Measurements from ENCODE around the gene MPPED1. TPM values are rescaled to one million over a fixed set of nuclear protein-coding genes. Genes with fewer than 3 reads are reported as not detected.

MPPED1 gene
- total RNA-seq, 1 experiment from 2014 or later = not detected

DNA sequence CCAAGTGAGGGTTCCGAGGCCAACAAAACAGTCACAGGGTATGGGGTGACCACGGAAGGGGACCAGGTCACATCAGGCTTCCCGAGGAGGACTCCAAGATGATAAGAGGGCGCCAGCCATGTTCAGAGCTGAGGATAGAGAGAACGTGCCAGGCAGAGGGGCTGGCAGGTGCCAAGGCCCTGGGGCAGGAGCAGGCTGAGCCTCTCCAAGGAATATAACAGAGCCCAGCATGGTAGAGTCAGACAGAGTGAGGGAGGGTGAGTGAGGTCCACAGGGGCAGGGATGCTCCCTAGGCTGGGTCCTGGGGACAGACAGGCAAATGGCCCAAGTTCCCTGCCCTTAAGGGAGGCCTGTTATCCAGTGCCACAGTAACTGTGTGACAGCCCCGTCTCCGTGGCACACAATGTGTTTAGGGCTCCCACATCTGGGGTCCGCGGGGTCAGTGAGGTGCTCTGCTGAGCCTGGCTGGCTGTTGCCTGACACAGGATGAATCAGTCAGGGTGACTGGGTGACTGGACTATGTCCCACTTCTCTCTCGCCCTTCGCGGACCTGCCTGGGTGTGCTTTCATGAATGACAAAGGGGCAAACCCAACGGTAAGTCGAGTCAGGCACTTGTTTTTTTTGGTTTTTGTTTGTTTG, 105.3 kb downstream of the MPPED1 start:
- no peak for DNase-seq (ENCODE audit: low spot score)

DNA sequence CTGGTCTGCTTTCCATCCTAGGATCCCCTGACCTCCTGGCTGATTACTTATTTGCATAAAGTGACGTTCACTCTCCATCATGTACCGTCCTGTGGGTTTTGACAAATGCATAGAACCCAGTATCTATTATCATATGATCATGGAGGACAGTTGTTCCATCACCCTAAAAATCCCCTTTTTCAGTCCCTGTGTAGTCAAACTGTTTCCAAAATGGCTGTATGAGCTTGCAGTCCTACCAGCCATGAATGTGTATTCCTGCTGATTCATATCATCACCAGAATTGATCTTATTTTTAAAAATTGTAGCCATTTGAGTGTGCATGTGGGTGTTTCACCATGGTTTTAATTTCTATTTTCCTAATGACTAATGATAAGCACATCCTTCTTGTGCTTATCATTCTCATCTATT, 108.8 kb downstream of the MPPED1 start:
- no peak for DNase-seq (ENCODE audit: low spot score)

- peak; percentile 20 for DNase-seq (ENCODE audit: low spot score)
Measured at GRCh38 chr22:43521716-43522115, 109.9 kb downstream of the MPPED1 start.

GRCh38 chr22:43526117-43526655, 114.4 kb downstream of the MPPED1 start:
- no peak for DNase-seq (ENCODE audit: low spot score)

DNA sequence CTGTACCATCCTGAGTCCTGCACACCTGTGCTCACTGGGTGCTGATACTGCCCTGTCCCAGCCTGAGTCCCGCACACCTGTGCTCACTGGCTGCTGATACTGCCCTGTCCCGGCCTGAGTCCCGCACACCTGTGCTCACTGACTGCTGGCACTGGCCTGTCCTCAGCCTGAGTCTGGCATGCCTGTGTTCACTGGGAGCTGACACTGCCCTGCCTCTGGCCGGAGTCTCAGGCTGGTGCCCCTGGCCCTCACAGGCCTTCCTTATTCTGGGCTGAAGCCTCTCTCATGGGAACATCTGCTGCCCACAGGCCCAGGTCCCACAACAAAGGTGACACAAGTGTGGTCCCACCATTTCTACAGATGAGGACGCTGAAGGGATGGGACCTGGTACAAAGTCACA, 115.1 kb downstream of the MPPED1 start:
- no peak for DNase-seq (ENCODE audit: low spot score)

DNA sequence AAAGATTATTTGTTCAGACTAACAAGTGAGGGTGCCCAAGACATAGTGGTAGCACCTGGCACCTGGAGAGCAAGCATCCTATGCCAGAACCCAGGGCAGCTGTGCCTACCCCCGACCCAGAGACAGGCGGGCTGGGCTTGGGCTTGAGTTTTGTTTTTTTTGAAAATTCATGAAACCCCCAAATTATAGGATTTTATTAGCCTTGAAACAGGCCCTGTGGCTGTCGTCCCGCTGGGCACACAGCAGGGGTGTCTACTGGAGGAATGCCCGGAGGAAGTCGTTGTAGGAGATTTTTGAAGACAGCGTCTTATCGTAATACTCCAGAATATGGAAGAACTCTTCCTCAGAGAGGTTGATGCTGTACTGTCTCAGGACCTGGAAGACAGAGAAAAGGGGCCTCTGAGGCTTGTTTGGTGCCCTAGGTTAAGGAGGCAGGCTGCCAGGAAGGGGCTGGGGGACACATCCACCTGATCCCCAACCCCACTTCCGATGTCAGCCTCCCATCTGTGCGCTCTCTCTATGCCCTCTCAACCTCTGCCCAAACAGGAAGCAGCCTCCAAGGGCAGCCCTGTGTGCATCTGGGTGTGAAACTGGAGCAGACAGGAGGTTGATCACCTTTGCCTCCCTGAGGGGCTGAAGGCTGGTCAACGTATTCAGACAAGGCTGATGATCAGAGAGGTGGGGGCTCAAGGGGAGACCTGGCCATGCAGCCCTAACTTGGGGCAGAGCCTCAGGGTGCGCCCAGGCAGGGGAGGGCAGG, 117.0 kb downstream of the MPPED1 start:
- DNase-seq (ENCODE audit: low spot score) = no peak

GRCh38 chr22:43529461-43529860, 117.6 kb downstream of the MPPED1 start:
- DNase-seq (ENCODE audit: low spot score) = no peak

DNA sequence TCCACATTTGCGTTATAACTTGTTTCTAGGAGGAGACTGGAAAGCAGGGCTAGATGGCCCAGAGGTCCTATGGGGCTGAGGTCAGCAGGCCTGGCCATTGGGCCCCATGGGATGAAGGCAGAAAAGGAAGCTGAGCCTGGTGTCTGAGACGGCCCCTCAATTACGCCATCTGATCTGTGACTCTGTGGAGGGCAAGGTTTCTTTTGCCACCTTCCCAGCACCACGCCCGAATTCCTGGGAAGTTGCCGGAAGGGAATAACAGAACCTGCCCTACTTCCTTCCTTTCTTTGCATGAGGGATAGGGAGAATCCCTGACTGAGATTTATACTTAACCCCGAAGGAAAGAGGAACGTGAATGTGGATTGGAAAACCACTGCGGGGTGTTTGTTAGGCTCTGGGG, 118.1 kb downstream of the MPPED1 start:
- DNase-seq (ENCODE audit: low spot score) = no peak

- DNase-seq (ENCODE audit: low spot score) = no peak
Measured at GRCh38 chr22:43530349-43531201, 118.8 kb downstream of the MPPED1 start.

- DNase-seq (ENCODE audit: low spot score) = no peak
Measured at GRCh38 chr22:43531651-43532050, 119.8 kb downstream of the MPPED1 start.

DNA sequence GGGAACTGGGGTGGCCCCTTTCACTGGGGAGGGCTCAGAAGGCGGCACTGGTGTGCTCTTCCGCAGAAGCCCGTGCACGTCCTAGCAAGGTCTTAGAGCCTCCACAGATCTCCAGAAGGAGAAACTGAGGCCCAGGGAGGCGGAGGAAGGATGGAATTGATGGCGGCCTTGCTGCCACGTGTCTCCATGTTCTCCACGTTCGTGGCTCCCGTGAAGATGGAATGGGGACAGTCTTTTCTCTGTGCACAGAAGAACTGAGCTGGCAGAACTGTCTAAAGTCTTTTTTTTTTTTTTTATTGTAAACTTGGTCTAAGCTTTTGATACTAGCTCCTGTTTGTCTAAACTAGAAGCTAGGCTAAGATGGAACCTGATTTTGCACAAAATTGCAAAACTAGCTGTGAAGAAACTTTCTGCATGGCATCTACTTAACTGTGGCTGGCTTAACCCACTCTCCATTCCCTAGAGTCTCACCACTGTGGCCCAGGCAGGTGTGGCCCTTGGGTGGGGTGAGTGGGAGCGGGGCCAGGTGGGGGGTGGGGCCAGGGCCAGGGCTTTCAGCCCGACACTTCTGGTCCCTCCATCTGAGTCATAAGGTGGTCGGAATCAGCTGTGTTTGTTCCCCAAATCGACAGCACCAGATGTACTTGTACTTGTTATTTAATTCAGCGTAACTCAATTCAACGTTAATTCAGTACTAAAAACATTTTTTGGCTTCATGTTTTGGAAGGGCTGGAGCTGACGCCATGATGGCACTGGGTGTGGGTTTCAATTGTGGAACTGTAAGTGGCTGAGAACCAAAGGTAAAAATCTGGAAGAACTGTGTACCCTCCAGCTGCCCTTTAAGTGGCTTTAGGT, 120.7 kb downstream of the MPPED1 start:
- DNase-seq (ENCODE audit: low spot score) = no peak

DNA sequence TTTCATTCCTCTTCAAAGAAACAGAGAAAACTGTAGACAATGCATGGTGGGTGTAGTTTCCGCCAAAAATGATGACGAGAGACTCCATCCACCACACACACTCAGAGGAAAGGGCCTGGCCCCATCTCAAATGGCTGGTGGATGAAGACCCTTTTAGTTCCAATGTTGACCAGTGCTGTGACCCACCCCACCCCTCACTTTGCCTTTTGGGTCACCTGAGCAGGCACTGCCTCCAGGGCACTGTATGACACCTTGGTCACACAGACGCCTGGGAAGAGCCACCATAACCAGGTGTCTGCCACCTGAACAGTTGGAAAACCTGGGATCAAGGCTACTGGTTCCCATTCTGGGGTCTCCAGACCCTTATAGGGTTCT, 121.3 kb downstream of the MPPED1 start:
- DNase-seq (ENCODE audit: low spot score) = no peak

GRCh38 chr22:43533656-43534428, 122.0 kb downstream of the MPPED1 start:
- DNase-seq (ENCODE audit: low spot score) = no peak

GRCh38 chr22:43534916-43535315, 123.1 kb downstream of the MPPED1 start:
- DNase-seq (ENCODE audit: low spot score) = no peak

GRCh38 chr22:43535336-43535735, 123.5 kb downstream of the MPPED1 start:
- DNase-seq (ENCODE audit: low spot score) = no peak

- no peak for DNase-seq (ENCODE audit: low spot score)
Measured at GRCh38 chr22:43535741-43536140, 123.9 kb downstream of the MPPED1 start.

GRCh38 chr22:43537019-43537585, 125.3 kb downstream of the MPPED1 start:
- DNase-seq (ENCODE audit: low spot score) = no peak

DNA sequence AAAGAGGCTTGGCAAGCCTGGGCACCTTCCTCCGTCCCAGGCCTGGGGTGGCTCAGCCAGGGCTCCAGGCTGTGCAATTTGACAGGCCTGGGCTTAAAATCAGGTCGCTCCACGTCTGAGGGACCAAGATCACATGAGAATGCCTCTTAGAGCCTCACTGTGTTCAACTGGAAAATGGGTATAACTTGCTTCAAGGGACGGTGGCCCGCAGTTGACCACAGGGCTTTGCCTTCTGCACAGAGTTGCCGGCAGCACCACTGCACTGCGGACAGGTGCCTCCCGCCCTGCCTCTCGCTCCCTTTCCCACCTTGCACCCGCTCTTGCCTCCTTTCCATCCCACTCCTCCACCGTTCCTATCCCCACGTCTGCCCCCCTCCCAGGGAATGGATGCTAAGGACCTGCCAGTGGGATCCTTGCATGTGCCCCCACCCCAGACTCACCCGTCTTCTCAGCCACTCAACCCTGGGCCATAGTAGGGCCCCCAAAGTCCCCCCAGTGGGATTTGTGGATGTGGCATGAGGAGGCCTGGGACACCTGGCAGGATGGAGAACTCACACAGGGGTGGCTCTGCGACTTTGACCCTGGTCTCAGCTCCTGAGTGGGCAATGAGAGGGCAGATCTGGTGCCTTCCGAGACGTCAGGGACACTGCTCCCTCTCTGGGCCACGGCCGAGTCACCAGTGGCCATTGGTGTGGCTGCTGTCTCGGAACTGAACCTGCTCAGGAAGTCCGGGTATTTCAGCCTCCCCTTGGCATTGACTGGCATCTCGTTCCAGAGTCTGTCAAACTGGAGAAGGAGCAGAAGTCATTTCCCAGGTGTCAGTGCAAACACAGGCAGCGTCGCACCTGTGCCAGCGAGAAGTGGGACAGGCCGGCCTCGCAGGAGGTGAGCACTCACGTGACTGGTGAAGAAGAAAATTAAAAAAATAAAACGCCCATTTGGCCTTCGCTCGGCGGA, 128.0 kb downstream of the MPPED1 start:
- DNase-seq (ENCODE audit: low spot score) = no peak

GRCh38 chr22:43540529-43540923, 128.7 kb downstream of the MPPED1 start:
- no peak for DNase-seq (ENCODE audit: low spot score)
